Measurements from ENCODE around the gene APOF. TPM values are rescaled to one million over a fixed set of nuclear protein-coding genes. Genes with fewer than 3 reads are reported as not detected.
"Not testable (repeated sequence)": the region's sequence is repeated elsewhere in the genome, so short reads cannot be mapped to it uniquely, and the experiment has no call there.

The APOF gene, protein sequence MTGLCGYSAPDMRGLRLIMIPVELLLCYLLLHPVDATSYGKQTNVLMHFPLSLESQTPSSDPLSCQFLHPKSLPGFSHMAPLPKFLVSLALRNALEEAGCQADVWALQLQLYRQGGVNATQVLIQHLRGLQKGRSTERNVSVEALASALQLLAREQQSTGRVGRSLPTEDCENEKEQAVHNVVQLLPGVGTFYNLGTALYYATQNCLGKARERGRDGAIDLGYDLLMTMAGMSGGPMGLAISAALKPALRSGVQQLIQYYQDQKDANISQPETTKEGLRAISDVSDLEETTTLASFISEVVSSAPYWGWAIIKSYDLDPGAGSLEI
- not detected for total RNA-seq

DNA sequence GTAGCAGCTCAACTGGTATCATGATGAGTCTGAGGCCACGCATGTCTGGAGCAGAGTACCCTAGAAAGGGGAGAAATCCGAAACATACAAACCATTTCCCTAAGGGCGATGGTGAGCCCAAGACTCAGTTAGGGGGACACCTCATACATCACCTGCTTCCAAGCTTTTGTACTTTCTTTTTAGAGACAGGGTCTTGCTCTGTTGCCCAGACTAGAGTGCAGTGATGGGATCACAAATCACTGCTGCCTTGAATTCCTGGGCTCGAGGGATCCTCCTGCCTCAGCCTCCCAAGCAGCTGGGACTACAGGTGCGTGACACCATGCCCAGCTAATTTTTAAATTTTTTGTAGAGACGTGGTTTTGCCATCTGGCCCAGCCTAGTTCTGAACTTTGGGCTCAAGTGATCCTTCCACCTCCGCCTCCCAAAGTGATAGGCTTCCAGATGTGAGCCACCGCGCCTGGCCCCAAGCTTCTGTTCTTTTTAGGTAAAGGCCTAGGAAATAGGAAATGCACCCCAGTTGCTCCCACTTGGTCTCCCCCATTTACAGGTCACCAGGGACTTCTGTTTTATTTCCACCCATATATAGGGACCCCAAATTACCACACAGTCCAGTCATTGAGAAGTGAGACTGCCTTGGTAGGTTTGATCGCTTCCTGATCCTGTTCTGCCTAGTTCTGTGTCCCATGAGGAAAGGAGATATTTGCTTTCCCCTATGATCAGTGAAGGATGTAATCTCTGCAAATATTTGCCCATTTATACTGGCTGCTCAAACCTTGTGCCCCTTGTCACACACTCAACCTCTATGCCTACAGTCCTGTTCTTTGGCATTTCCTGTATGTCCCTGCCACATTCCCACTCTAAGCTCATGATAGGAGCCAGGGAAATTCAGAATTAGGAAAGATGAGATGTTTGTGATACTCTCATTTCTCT, at the start of gene APOF:
TSS of gene APOF (minus strand) at position 728 of the 930 bp plus-strand sequence. CDS start at position 616, 112 bp downstream.
- H3K27me3 ChIP-seq: no peaks in the 10 kb centered on the region
- TF ChIP-seq, protein P1, sequence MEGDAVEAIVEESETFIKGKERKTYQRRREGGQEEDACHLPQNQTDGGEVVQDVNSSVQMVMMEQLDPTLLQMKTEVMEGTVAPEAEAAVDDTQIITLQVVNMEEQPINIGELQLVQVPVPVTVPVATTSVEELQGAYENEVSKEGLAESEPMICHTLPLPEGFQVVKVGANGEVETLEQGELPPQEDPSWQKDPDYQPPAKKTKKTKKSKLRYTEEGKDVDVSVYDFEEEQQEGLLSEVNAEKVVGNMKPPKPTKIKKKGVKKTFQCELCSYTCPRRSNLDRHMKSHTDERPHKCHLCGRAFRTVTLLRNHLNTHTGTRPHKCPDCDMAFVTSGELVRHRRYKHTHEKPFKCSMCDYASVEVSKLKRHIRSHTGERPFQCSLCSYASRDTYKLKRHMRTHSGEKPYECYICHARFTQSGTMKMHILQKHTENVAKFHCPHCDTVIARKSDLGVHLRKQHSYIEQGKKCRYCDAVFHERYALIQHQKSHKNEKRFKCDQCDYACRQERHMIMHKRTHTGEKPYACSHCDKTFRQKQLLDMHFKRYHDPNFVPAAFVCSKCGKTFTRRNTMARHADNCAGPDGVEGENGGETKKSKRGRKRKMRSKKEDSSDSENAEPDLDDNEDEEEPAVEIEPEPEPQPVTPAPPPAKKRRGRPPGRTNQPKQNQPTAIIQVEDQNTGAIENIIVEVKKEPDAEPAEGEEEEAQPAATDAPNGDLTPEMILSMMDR (IDR thresholded peaks at IDR 0.05): no peak
- TF ChIP-seq POLR2A (IDR thresholded peaks at IDR 0.05) (no peak), POLR2AphosphoS5 (IDR thresholded peaks at IDR 0.05; ENCODE audit: insufficient read depth in 1 of 2, low read depth in 1 of 2) (no peak)
- H3K9me3 ChIP-seq: no peaks in the 10 kb centered on the region
- no peak within 1 kb of the TSS for H3K27ac ChIP-seq
- no peak for DNase-seq (ENCODE audit: extremely low spot score in 2 of 2)
- H3K36me3 ChIP-seq: no peaks in the 10 kb centered on the region
- H3K4me3 ChIP-seq: no peak within 1 kb of the TSS
- H3K4me1 ChIP-seq: peaks cover 15% of the 10 kb centered on the region
- intact Hi-C loops (cut with DNase I): loop anchor here (1.0 kb wide), 1 partner anchor 47 kb away; the partner anchor contains the start of gene CNPY2

- intact Hi-C loops (cut with DNase I): no loop called here
- Histone ChIP-seq H3K27me3 (no peaks in the 10 kb centered on the region), H3K36me3 (no peaks in the 10 kb centered on the region), H3K27ac (no peak overlapping the region), H3K9me3 (no peaks in the 10 kb centered on the region), H3K4me1 (no peaks in the 10 kb centered on the region), H3K4me3 (no peak overlapping the region)
- TF ChIP-seq POLR2AphosphoS5 (IDR thresholded peaks at IDR 0.05; ENCODE audit: insufficient read depth in 1 of 2, low read depth in 1 of 2) (no peak), POLR2A (IDR thresholded peaks at IDR 0.05) (no peak)
- TF ChIP-seq, protein P1 (IDR thresholded peaks at IDR 0.05): no peak
- DNase-seq (ENCODE audit: extremely low spot score in 2 of 2): no peak
Observed at GRCh38 chr12:56411781-56412639, 49.4 kb upstream of the APOF start.

DNA sequence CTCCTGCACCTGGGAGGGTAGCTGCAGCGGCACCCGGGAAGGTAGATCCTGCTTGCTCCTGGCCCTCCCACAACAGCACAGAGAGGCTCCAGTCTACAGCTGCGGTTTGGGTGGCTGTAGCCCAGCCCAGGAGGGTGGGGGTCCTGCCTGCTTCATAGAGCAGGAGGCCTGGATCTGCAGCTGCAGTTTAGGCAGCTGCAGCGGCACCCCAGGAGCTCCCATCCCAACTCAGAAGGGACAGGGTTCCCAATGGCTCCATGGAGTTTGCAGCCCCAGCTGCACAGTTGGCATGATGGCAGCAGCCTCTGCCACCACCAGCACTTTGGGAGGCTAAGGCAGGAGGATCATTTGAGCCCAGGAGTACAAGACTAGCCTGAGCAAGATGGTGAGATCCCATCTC, 48.1 kb upstream of the APOF start:
- Histone ChIP-seq H3K4me3 (no peak overlapping the region), H3K27me3 (no peaks in the 10 kb centered on the region), H3K27ac (no peak overlapping the region), H3K4me1 (no peaks in the 10 kb centered on the region), H3K9me3 (no peaks in the 10 kb centered on the region), H3K36me3 (no peaks in the 10 kb centered on the region)
- intact Hi-C loops (cut with DNase I): no loop called here
- no peak for TF ChIP-seq POLR2A (IDR thresholded peaks at IDR 0.05)
- no peak for TF ChIP-seq POLR2AphosphoS5 (IDR thresholded peaks at IDR 0.05; ENCODE audit: insufficient read depth in 1 of 2, low read depth in 1 of 2)
- TF ChIP-seq, protein P1 (IDR thresholded peaks at IDR 0.05): no peak
- no peak for DNase-seq (ENCODE audit: extremely low spot score in 2 of 2)

GRCh38 chr12:56408799-56409417, 46.3 kb upstream of the APOF start:
- DNase-seq (ENCODE audit: extremely low spot score in 2 of 2): no peak
- Histone ChIP-seq H3K9me3 (no peaks in the 10 kb centered on the region), H3K4me3 (no peak overlapping the region), H3K27me3 (no peaks in the 10 kb centered on the region), H3K27ac (no peak overlapping the region), H3K4me1 (no peaks in the 10 kb centered on the region), H3K36me3 (no peaks in the 10 kb centered on the region)
- intact Hi-C loops (cut with DNase I): no loop called here
- TF ChIP-seq, protein P1 (IDR thresholded peaks at IDR 0.05): no peak
- TF ChIP-seq POLR2AphosphoS5 (IDR thresholded peaks at IDR 0.05; ENCODE audit: insufficient read depth in 1 of 2, low read depth in 1 of 2) (no peak), POLR2A (IDR thresholded peaks at IDR 0.05) (no peak)

DNA sequence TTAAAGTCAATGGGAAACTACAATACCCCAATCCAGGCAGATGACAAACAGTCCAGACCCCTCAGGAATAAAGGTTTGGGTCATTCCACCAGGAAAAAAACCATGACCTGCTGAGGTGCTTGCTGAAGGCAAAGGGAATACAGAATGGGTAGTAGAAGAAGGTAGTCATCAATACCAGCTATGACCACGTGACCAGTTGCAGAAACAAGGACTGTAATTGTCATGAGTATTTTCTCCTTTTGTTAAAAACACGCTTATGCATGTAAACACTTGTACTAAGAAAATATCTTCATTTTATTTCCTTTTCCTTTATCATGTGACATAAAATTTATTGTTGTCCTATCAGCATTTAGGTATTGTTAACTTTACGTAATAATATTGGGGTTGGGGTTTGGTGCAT, 41.6 kb upstream of the APOF start:
- H3K4me1 ChIP-seq; H3K9me3 ChIP-seq; H3K27me3 ChIP-seq; intact Hi-C loops (cut with DNase I); H3K4me3 ChIP-seq; H3K36me3 ChIP-seq; DNase-seq (ENCODE audit: extremely low spot score in 2 of 2); H3K27ac ChIP-seq: not testable (repeated sequence)

DNA sequence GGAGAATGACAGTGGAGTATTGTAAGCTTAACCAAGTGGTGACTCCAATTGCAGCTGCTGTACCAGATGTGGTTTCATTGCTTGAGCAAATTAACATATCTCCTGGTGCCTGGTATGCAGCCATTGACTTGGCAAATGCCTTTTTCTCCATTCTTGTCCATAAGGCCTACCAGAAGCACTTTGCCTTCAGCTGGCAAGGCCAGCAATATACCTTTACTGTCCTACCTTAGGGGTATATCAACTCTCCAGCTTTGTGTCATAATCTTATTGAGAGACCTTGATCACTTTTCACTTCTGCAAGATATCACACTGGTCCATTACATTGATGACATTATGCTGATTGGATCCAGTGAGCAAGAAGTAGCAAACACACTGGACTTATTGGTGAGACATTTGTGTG, 39.0 kb upstream of the APOF start:
- intact Hi-C loops (cut with DNase I); H3K4me1 ChIP-seq; H3K27me3 ChIP-seq; H3K27ac ChIP-seq; H3K4me3 ChIP-seq; H3K9me3 ChIP-seq; H3K36me3 ChIP-seq; DNase-seq (ENCODE audit: extremely low spot score in 2 of 2): not testable (repeated sequence)

DNA sequence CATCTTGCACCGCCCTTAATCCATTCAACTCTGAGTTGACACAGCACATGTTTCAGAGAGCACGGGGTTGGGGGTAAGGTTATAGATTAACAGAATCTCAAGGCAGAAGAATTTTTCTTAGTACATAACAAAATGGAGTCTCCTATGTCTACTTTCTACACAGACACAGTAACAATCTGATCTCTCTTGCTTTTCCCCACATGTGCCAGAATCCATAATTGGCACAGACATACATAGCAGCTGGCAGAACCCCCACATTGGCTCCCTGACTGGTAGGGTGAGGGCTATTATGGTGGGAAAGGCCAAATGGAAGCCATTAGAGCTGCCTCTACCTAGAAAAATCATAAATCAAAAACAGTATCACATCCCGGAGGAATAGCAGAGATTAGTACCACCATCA, 38.5 kb upstream of the APOF start:
- H3K4me3 ChIP-seq; H3K36me3 ChIP-seq; intact Hi-C loops (cut with DNase I); H3K4me1 ChIP-seq; DNase-seq (ENCODE audit: extremely low spot score in 2 of 2); H3K27me3 ChIP-seq; H3K9me3 ChIP-seq; H3K27ac ChIP-seq: not testable (repeated sequence)

Measured in vagina (tissue), 2 donors.